Activated naive CD8-positive, alpha-beta T cell treated with anti-CD3 and anti-CD28 coated beads for 36 hours (primary cell): Measurements from ENCODE around the gene PRUNE1. TPM values are rescaled to one million over a fixed set of nuclear protein-coding genes. Genes with fewer than 3 reads are reported as not detected.

Source experiments
- DNase-seq: peaks from one replicate; pipeline ENCODE4 v3.0.0; 2021
- H3K27ac Mint-ChIP-seq: one replicate; pipeline ENCODE4 v1.8.0; 2022; ENCODE audit warnings: mild to moderate bottlenecking, moderate library complexity, mixed read lengths
- H3K27me3 Mint-ChIP-seq: one replicate; pipeline ENCODE4 v1.8.0; 2022; ENCODE audit warnings: mild to moderate bottlenecking, mixed read lengths
- H3K36me3 Mint-ChIP-seq: one replicate; pipeline ENCODE4 v1.8.0; 2021; ENCODE audit warnings: mild to moderate bottlenecking, mixed read lengths
- H3K4me1 Mint-ChIP-seq: one replicate; pipeline ENCODE4 v1.8.0; 2021; ENCODE audit warnings: mixed read lengths
- H3K4me3 Mint-ChIP-seq: one replicate; pipeline ENCODE4 v1.8.0; 2022; ENCODE audit warnings: mild to moderate bottlenecking, moderate library complexity, mixed read lengths
- H3K9me3 Mint-ChIP-seq: one replicate; pipeline ENCODE4 v1.8.0; 2022; ENCODE audit warnings: mixed read lengths
- total RNA-seq, 2 experiments: library from RNA; stranded (reverse); gene quantifications; one replicate each; pipeline ENCODE4 v1.2.3, GENCODE V29; 2021

The PRUNE1 gene, protein sequence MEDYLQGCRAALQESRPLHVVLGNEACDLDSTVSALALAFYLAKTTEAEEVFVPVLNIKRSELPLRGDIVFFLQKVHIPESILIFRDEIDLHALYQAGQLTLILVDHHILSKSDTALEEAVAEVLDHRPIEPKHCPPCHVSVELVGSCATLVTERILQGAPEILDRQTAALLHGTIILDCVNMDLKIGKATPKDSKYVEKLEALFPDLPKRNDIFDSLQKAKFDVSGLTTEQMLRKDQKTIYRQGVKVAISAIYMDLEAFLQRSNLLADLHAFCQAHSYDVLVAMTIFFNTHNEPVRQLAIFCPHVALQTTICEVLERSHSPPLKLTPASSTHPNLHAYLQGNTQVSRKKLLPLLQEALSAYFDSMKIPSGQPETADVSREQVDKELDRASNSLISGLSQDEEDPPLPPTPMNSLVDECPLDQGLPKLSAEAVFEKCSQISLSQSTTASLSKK
- 10 to 100 TPM; 13.0 to 14.4 TPM for total RNA-seq

DNA sequence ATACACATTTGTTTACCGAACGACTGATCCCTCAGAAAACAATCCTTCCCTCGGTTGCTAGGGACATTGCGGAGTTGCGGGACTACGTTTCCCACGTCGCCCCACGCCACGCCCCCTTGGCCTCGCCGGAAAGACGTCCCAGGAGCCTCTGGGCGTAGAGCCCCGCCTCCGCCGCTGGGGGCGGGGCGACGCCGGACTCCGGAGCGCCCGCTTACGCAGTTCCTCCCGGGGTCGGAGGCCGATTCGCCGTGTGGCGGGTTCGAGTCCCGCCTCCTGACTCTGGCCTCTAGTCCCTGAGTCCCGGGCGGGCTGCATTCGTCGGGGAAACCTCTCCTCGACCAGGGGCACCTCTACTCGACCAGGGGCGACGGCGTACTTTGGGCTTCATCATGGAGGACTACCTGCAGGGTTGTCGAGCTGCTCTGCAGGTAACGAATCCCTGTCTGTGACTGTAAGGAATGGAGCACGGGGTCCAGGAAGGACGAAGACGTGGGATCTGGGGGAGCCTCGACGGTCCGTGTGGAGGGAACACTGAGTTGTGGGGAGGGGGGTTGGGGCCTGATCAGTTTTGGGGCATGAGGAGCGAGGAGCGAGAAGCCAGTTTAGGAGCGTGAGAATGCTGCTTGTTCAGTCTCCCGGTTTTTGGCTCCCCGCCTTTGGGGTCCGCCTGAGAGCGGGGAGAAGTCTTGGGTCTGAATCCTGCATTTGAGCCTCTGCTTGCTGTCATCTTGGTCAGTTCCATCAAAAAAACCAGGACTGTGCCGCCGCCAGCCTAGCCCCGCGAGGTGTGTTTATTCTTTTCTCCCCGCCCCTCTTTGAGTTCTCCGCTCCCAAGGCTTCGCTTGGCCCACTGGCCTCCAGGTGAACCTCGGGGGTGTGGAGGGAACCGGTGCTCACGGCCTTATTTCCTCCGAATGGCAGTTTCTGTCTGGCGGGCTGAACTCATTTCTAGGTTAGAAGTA is at the start of gene PRUNE1:
Gene PRUNE1 (plus strand): TSS at position 206 of the 962 bp plus-strand sequence. CDS start 184 bp downstream, at position 390.
- DNase-seq: peak; percentile 97
- H3K27ac Mint-ChIP-seq: peak within 1 kb of the TSS; percentile 85
- no peaks in the 10 kb centered on the region for H3K9me3 Mint-ChIP-seq
- peak within 1 kb of the TSS; percentile 94 for H3K4me3 Mint-ChIP-seq
- peaks cover 1% of the 10 kb centered on the region for H3K36me3 Mint-ChIP-seq
- peaks cover 65% of the 10 kb centered on the region for H3K4me1 Mint-ChIP-seq
- H3K27me3 Mint-ChIP-seq: no peaks in the 10 kb centered on the region

GRCh38 chr1:150960646-150961045 is 47.6 kb upstream of the PRUNE1 start:
- H3K4me3 Mint-ChIP-seq: no peak overlapping the region
- no peak for DNase-seq
- H3K27me3 Mint-ChIP-seq: no peaks in the 10 kb centered on the region
- peaks cover 47% of the 10 kb centered on the region for H3K36me3 Mint-ChIP-seq
- H3K9me3 Mint-ChIP-seq: no peaks in the 10 kb centered on the region
- H3K27ac Mint-ChIP-seq: no peak overlapping the region
- H3K4me1 Mint-ChIP-seq: peaks cover 3% of the 10 kb centered on the region

GRCh38 chr1:150961756-150962155 is 46.5 kb upstream of the PRUNE1 start:
- no peak for DNase-seq
- peak overlapping the region; percentile 68 for H3K27ac Mint-ChIP-seq

GRCh38 chr1:150963321-150964163 is 44.7 kb upstream of the PRUNE1 start:
- Mint-ChIP-seq H3K36me3 (peaks cover 48% of the 10 kb centered on the region), H3K27me3 (no peaks in the 10 kb centered on the region), H3K9me3 (no peaks in the 10 kb centered on the region), H3K4me1 (peaks cover 5% of the 10 kb centered on the region), H3K4me3 (no peak overlapping the region), H3K27ac (no peak overlapping the region)
- DNase-seq: no peak

More at GRCh38 chr1:150961756-150962155, 46.5 kb upstream of the PRUNE1 start:
- Mint-ChIP-seq H3K9me3 (no peaks in the 10 kb centered on the region), H3K4me3 (no peak overlapping the region), H3K27me3 (no peaks in the 10 kb centered on the region), H3K36me3 (peaks cover 50% of the 10 kb centered on the region), H3K4me1 (peaks cover 5% of the 10 kb centered on the region)

DNA sequence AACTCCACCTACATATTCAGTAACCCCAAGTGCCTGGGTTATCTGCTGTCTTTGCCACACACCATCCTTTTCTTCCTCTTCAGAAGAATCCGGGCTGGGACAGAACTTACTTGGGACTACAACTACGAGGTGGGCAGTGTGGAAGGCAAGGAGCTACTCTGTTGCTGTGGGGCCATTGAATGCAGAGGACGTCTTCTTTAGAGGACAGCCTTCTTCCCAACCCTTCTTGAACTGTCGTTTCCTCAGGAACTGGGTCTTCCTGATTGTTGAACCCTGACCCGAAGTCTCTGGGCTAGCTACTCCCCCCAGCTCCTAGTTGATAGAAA is 44.1 kb upstream of the PRUNE1 start:
- Mint-ChIP-seq H3K36me3 (peaks cover 51% of the 10 kb centered on the region), H3K27me3 (no peaks in the 10 kb centered on the region), H3K4me1 (peaks cover 8% of the 10 kb centered on the region), H3K27ac (peak overlapping the region; percentile 7), H3K9me3 (no peaks in the 10 kb centered on the region), H3K4me3 (no peak overlapping the region)
- no peak for DNase-seq

DNA sequence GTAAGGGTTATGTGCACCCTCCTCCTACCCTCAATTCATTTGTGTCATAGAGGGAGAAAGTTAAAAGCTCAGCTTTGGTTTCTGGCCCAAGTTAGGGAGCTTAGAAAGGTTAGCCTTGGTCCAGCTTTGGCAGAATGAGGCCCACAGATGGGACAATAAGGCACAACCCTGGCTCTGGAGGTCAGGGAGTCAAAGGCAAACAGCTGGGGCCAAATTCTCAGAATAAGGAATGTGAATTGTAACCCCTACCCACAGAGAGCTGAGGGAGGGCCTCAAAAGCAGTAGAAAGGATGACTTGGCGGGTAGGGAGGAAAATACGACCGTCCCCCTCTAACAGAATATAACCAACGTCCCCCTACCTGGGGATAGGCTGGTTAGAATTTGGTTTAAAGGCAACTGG is 42.6 kb upstream of the PRUNE1 start:
- Mint-ChIP-seq H3K9me3 (no peaks in the 10 kb centered on the region), H3K36me3 (peaks cover 41% of the 10 kb centered on the region), H3K27me3 (no peaks in the 10 kb centered on the region), H3K4me1 (peaks cover 13% of the 10 kb centered on the region), H3K4me3 (no peak overlapping the region), H3K27ac (no peak overlapping the region)
- no peak for DNase-seq

DNA sequence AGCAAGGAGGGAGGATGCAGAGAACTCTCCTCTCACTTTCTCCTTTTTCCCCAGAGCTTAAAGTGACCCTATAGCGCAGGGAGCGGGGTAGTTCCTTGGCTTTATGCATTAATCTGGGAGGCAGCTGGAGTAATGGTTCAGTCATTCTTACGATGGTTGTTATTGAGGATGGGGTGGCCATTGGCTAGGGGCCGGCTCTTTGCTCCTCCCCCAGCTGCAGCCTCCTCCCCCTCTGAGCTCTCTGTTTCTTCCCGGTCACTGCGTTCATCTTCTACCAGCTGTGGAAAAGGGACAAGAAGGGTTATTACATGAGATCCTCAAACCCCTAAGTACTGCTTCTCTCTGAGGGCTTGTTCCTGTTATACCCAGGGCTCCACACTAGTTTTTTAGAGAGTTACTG is 42.2 kb upstream of the PRUNE1 start:
- no peaks in the 10 kb centered on the region for H3K27me3 Mint-ChIP-seq
- peaks cover 17% of the 10 kb centered on the region for H3K4me1 Mint-ChIP-seq
- no peak overlapping the region for H3K27ac Mint-ChIP-seq
- DNase-seq: no peak
- no peaks in the 10 kb centered on the region for H3K9me3 Mint-ChIP-seq
- H3K4me3 Mint-ChIP-seq: no peak overlapping the region
- H3K36me3 Mint-ChIP-seq: peaks cover 42% of the 10 kb centered on the region

- no peak for DNase-seq
- peaks cover 51% of the 10 kb centered on the region for H3K36me3 Mint-ChIP-seq
- no peak overlapping the region for H3K4me3 Mint-ChIP-seq
- H3K4me1 Mint-ChIP-seq: peaks cover 32% of the 10 kb centered on the region
- H3K27ac Mint-ChIP-seq: peak overlapping the region; percentile 6
- H3K9me3 Mint-ChIP-seq: no peaks in the 10 kb centered on the region
- H3K27me3 Mint-ChIP-seq: no peaks in the 10 kb centered on the region
Measured at GRCh38 chr1:150967936-150968335, 40.3 kb upstream of the PRUNE1 start.

GRCh38 chr1:150968491-150968890 is 39.8 kb upstream of the PRUNE1 start:
- H3K4me3 Mint-ChIP-seq: no peak overlapping the region
- H3K4me1 Mint-ChIP-seq: peaks cover 37% of the 10 kb centered on the region
- peaks cover 51% of the 10 kb centered on the region for H3K36me3 Mint-ChIP-seq
- DNase-seq: no peak
- H3K27me3 Mint-ChIP-seq: no peaks in the 10 kb centered on the region
- H3K9me3 Mint-ChIP-seq: no peaks in the 10 kb centered on the region
- peak overlapping the region; percentile 1 for H3K27ac Mint-ChIP-seq

DNA sequence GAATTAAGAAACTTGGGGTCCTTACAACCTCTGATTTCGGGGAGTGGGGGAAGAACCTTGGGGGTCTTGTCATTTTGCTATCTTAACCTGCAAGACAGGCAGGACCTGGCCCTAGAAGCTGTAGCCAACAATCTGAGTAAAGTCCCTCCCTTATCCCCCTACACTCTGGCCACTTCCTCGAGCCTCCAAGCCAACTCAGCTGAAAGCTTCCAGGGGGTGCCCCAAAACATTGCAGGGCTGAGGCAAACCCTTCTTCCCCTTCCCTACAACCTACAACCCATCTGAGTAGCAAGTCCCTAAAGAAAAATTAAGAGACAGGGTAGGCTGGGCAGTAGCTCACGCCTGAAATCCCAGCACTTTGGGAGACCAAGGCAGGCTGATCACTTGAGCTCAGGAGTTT is 38.6 kb upstream of the PRUNE1 start:
- Mint-ChIP-seq H3K9me3 (no peaks in the 10 kb centered on the region), H3K27ac (peak overlapping the region; percentile 27)

GRCh38 chr1:150970808-150971582 is 37.3 kb upstream of the PRUNE1 start:
- Mint-ChIP-seq H3K4me1 (peaks cover 43% of the 10 kb centered on the region), H3K9me3 (no peaks in the 10 kb centered on the region), H3K27ac (peak overlapping the region; percentile 89)

More for the DNA sequence above, 38.6 kb upstream of the PRUNE1 start:
- no peak for DNase-seq
- Mint-ChIP-seq H3K4me1 (peaks cover 37% of the 10 kb centered on the region), H3K4me3 (no peak overlapping the region), H3K27me3 (no peaks in the 10 kb centered on the region), H3K36me3 (peaks cover 43% of the 10 kb centered on the region)

DNA sequence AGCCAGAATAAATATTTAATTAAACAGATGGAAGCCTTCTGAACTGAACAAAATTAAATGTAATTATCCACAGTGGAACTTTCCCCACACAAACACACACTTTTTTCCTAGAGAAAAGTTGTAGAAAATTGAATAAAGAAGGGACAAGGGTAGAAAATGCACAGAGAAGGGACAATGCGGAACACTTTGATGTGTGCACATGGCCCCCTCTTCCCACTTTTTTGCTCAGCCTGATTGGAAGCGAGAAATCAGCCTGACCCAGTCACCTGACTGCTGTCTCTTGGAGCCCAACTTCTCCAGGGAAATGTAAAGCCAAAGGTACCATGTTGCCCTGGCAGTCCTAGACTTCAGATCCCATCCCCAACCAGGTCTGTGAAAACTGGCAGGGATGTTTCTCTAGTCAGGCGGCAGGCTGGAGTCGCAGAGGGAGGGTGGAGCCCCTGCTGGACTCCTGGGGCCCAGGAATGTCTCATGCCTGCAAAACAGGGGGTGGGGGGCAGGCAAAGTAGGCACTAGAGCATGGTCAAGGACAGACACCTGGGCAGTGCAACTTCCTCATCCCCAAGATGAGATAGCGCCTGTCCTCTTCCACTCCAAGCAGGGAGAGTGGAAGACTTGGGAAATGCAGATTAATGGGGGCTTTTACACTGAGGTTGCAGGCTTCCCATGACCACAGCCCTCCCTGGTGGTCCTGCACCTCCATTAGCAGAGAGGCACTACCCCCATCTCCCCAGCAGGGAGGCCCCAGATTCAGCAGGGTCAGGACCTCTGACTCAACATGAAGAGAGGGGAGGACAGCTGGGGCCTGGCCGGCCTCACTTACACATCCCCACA is 36.4 kb upstream of the PRUNE1 start:
- DNase-seq: peak; percentile 34
- H3K4me3 Mint-ChIP-seq: peak overlapping the region; percentile 92
- no peaks in the 10 kb centered on the region for H3K9me3 Mint-ChIP-seq
- H3K4me1 Mint-ChIP-seq: peaks cover 49% of the 10 kb centered on the region
- H3K27ac Mint-ChIP-seq: peak overlapping the region; percentile 89
- peaks cover 35% of the 10 kb centered on the region for H3K36me3 Mint-ChIP-seq
- H3K27me3 Mint-ChIP-seq: no peaks in the 10 kb centered on the region

More at GRCh38 chr1:150970808-150971582, 37.3 kb upstream of the PRUNE1 start:
- DNase-seq: no peak
- no peaks in the 10 kb centered on the region for H3K27me3 Mint-ChIP-seq
- H3K4me3 Mint-ChIP-seq: peak overlapping the region; percentile 20
- peaks cover 40% of the 10 kb centered on the region for H3K36me3 Mint-ChIP-seq

- Mint-ChIP-seq H3K36me3 (peaks cover 34% of the 10 kb centered on the region), H3K9me3 (no peaks in the 10 kb centered on the region), H3K27me3 (no peaks in the 10 kb centered on the region), H3K4me1 (peaks cover 56% of the 10 kb centered on the region), H3K27ac (peak overlapping the region; percentile 89), H3K4me3 (peak overlapping the region; percentile 92)
- DNase-seq: no peak
Measured at GRCh38 chr1:150972417-150972940, 35.8 kb upstream of the PRUNE1 start.
